H9 (cell line): ENCODE results near the gene CYP27A1. TPM values are rescaled to one million over a fixed set of nuclear protein-coding genes. Genes with fewer than 3 reads are reported as not detected.

ENCODE experiments used
- DNase-seq: peaks from one replicate; pipeline ENCODE4 v3.0.0-alpha.2; 2017
- H2AFZ ChIP-seq: one replicate; pipeline ENCODE4 v1.6.1; 2013; ENCODE audit warnings: mild to moderate bottlenecking, low read length, control low read depth, moderate library complexity
- H2AK5ac ChIP-seq: 2 replicates; pipeline ENCODE4 v1.6.1; 2013; ENCODE audit warnings: low read length, control low read depth, mixed read lengths; ENCODE audit not compliant: insufficient read length
- H2BK120ac ChIP-seq: one replicate; pipeline ENCODE4 v1.6.1; 2013; ENCODE audit warnings: low read depth, mild to moderate bottlenecking, low read length, control low read depth, inconsistent platforms; ENCODE audit not compliant: poor library complexity, severe bottlenecking
- H2BK12ac ChIP-seq: 2 replicates; pipeline ENCODE4 v1.6.1; 2013; ENCODE audit warnings: low read length, control low read depth, mixed read lengths, low read depth; ENCODE audit not compliant: insufficient read length
- H2BK15ac ChIP-seq: 2 replicates; pipeline ENCODE4 v1.6.1; 2013; ENCODE audit warnings: low read depth, low read length, control low read depth
- H2BK20ac ChIP-seq: one replicate; pipeline ENCODE4 v1.6.1; 2013; ENCODE audit warnings: low read depth, mild to moderate bottlenecking, low read length, control low read depth, inconsistent platforms; ENCODE audit not compliant: poor library complexity, severe bottlenecking
- H2BK5ac ChIP-seq: 2 replicates; pipeline ENCODE4 v1.6.1; 2013; ENCODE audit warnings: low read length, control low read depth, mixed read lengths; ENCODE audit not compliant: insufficient read length
- H3K14ac ChIP-seq: 2 replicates; pipeline ENCODE4 v1.6.1; 2013; ENCODE audit warnings: low read length, control low read depth; ENCODE audit not compliant: insufficient read depth
- H3K18ac ChIP-seq: 2 replicates; pipeline ENCODE4 v1.6.1; 2013; ENCODE audit warnings: low read depth, mild to moderate bottlenecking, mixed read lengths, low read length, control low read depth; ENCODE audit not compliant: insufficient read length
- H3K23ac ChIP-seq: 2 replicates; pipeline ENCODE4 v1.6.1; 2013; ENCODE audit warnings: low read length, control low read depth, mixed read lengths, low read depth; ENCODE audit not compliant: insufficient read length
- H3K23me2 ChIP-seq: 2 replicates; pipeline ENCODE4 v1.6.1; 2013; ENCODE audit warnings: low read depth, mild to moderate bottlenecking, mixed read lengths, low read length, control low read depth; ENCODE audit not compliant: insufficient read length, poor library complexity, severe bottlenecking
- H3K27ac ChIP-seq: 2 replicates; pipeline ENCODE4 v1.5.1; 2013; ENCODE audit warnings: low read length, control low read depth, mixed read lengths, low read depth; ENCODE audit not compliant: insufficient read length
- H3K27me3 ChIP-seq: 2 replicates; pipeline ENCODE4 v1.6.1; 2013; ENCODE audit warnings: low read length, control low read depth, inconsistent platforms; ENCODE audit not compliant: insufficient read depth
- H3K4ac ChIP-seq: 2 replicates; pipeline ENCODE4 v1.6.1; 2013; ENCODE audit warnings: low read depth, mild to moderate bottlenecking, control low read depth, inconsistent platforms, low read length, moderate library complexity
- H3K4me1 ChIP-seq: 2 replicates; pipeline ENCODE4 v1.6.1; 2013; ENCODE audit warnings: low read length, control low read depth, inconsistent platforms; ENCODE audit not compliant: insufficient read depth
- H3K4me2 ChIP-seq: 2 replicates; pipeline ENCODE4 v1.6.1; 2013; ENCODE audit warnings: low read length, control low read depth, mixed read lengths; ENCODE audit not compliant: insufficient read length, insufficient read depth
- H3K56ac ChIP-seq: 2 replicates; pipeline ENCODE4 v1.6.1; 2013; ENCODE audit warnings: low read depth, mild to moderate bottlenecking, mixed read lengths, low read length, control low read depth; ENCODE audit not compliant: insufficient read length
- H3K79me1 ChIP-seq: 2 replicates; pipeline ENCODE4 v1.6.1; 2013; ENCODE audit warnings: low read depth, mild to moderate bottlenecking, moderate library complexity, low read length, control low read depth, inconsistent platforms; ENCODE audit not compliant: insufficient read depth, poor library complexity, severe bottlenecking
- H3K79me2 ChIP-seq: 2 replicates; pipeline ENCODE4 v1.6.1; 2013; ENCODE audit warnings: low read length, control low read depth, inconsistent platforms; ENCODE audit not compliant: insufficient read depth
- H3K9ac ChIP-seq: 2 replicates; pipeline ENCODE4 v1.6.1; 2013; ENCODE audit warnings: low read length, control low read depth, mixed read lengths; ENCODE audit not compliant: insufficient read length; ENCODE audit errors: extremely low read depth
- H3K9me3 ChIP-seq: one replicate; pipeline ENCODE4 v1.6.1; 2013; ENCODE audit warnings: low read depth, low read length, inconsistent platforms; ENCODE audit not compliant: control insufficient read depth
- H3T11ph ChIP-seq: one replicate; pipeline ENCODE4 v1.6.1; 2013; ENCODE audit warnings: mild to moderate bottlenecking, low read length, control low read depth, inconsistent platforms
- H4K20me1 ChIP-seq: one replicate; pipeline ENCODE4 v1.6.1; 2013; ENCODE audit not compliant: control insufficient read depth, insufficient read length, insufficient read depth
- H4K5ac ChIP-seq: 2 replicates; pipeline ENCODE4 v1.6.1; 2013; ENCODE audit warnings: low read depth, mild to moderate bottlenecking, mixed read lengths, low read length, control low read depth; ENCODE audit not compliant: insufficient read length
- H4K8ac ChIP-seq: replicated peaks from 2 replicates; pipeline ENCODE4 v1.6.1; 2013; ENCODE audit warnings: low read length, control low read depth, mixed read lengths, low read depth; ENCODE audit not compliant: insufficient read length
- H4K91ac ChIP-seq: 2 replicates; pipeline ENCODE4 v1.6.1; 2013; ENCODE audit warnings: low read depth, mild to moderate bottlenecking, moderate library complexity, mixed read lengths, low read length, control low read depth; ENCODE audit not compliant: insufficient read length
- H3K27ac Mint-ChIP-seq, 3 experiments: 2 replicates in 2 of 3; 3 replicates in 1 of 3; pipeline ENCODE4 v1.8.0; 2020 to 2021; ENCODE audit warnings: mixed read lengths in 3 of 3, mild to moderate bottlenecking in 1 of 3, moderate library complexity in 1 of 3
- H3K27me3 Mint-ChIP-seq: 2 replicates; pipeline ENCODE4 v1.8.0; 2021; ENCODE audit warnings: low read depth, mild to moderate bottlenecking, moderate library complexity, mixed read lengths
- H3K36me3 Mint-ChIP-seq, 3 experiments: 2 replicates in 2 of 3; 3 replicates in 1 of 3; pipeline ENCODE4 v1.8.0; 2020 to 2021; ENCODE audit warnings: low read depth in 3 of 3, mixed read lengths in 3 of 3; ENCODE audit not compliant: insufficient read depth in 1 of 3
- H3K4me1 Mint-ChIP-seq, 2 experiments: 2 replicates each; pipeline ENCODE4 v1.8.0; 2020; ENCODE audit warnings: mixed read lengths in 2 of 2
- H3K4me3 Mint-ChIP-seq, 2 experiments: 2 replicates in 1 of 2; 3 replicates in 1 of 2; pipeline ENCODE4 v1.8.0; 2020 to 2021; ENCODE audit warnings: mild to moderate bottlenecking in 2 of 2, mixed read lengths in 2 of 2, moderate library complexity in 1 of 2
- H3K9me3 Mint-ChIP-seq, 2 experiments: 2 replicates in 1 of 2; 3 replicates in 1 of 2; pipeline ENCODE4 v1.8.0; 2020; ENCODE audit warnings: mild to moderate bottlenecking in 2 of 2, mixed read lengths in 2 of 2, moderate library complexity in 1 of 2
- WGBS: extraction: QIAGEN DNeasy Blood & Tissue Kit; methylation state at CpG from one replicate; pipeline ENCODE4 v1.1.7; 2013; ENCODE audit warnings: missing lambda C conversion rate, low lambda C conversion rate, mixed read lengths; ENCODE audit not compliant: insufficient read length; ENCODE audit errors: extremely low coverage; 5-methylcytosine and 5-hydroxymethylcytosine counted together
- total RNA-seq: library from RNA; stranded (reverse); gene quantifications from 2 replicates; pipeline ENCODE4 v1.2.1, GENCODE V29; 2021
- TF ChIP-seq, protein P1 (sequence below): fragments of 200-600 bp; sonication (generic); conservative IDR thresholded peaks from 3 replicates; pipeline ENCODE4 v1.8.0; 2021; ENCODE audit warnings: antibody characterized with exemption, mild to moderate bottlenecking

The CYP27A1 gene
- total RNA-seq, 1 experiment from 2014 or later: 3.1 TPM

DNA sequence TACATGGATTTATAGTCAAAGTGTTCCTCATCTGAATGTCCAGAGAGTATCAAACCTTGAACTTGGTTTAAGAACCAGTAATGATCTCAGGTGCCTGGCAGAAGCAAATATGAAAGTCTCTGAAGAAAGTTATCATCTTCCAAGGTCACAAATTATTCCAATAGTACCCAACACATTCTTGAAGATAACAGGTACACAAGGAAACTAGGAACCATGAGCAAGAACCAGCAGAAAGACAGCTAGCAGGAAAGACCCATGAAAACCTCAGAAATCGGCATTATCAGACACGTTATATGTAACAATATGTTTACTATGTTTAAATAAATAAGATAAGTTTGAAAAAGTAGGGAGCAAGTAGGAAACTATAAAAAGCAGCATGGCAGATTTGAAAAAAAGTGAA lies 55.5 kb downstream of the CYP27A1 start:
- no peak overlapping the region for H3K23ac ChIP-seq
- no peak overlapping the region for H2BK15ac ChIP-seq
- H4K20me1 ChIP-seq: no peaks in the 10 kb centered on the region
- H3K27ac ChIP-seq: no peak overlapping the region
- H3K4ac ChIP-seq: no peak overlapping the region
- H3K9ac ChIP-seq: no peak overlapping the region
- H2AK5ac ChIP-seq: no peak overlapping the region
- no peak overlapping the region for H2AFZ ChIP-seq
- H3K18ac ChIP-seq: no peak overlapping the region
- Mint-ChIP-seq H3K27ac (no peak overlapping the region), H3K4me3 (no peak overlapping the region), H3K9me3 (no peaks in the 10 kb centered on the region; a peak in 3 of 5 replicates), H3K36me3 (no peaks in the 10 kb centered on the region), H3K4me1 (peaks cover 3 to 5% of the 10 kb centered on the region in 2 experiments; a peak in 1 of 4 replicates), H3K27me3 (peaks cover 24% of the 10 kb centered on the region)
- H3K4me1 ChIP-seq: no peaks in the 10 kb centered on the region
- no peaks in the 10 kb centered on the region for H3K23me2 ChIP-seq
- H3K56ac ChIP-seq: no peak overlapping the region
- no peaks in the 10 kb centered on the region for H3K79me2 ChIP-seq
- no peaks in the 10 kb centered on the region for H3K27me3 ChIP-seq
- WGBS: no CpG with 5 or more reads among the region's 2 CpGs
- TF ChIP-seq, protein P1, sequence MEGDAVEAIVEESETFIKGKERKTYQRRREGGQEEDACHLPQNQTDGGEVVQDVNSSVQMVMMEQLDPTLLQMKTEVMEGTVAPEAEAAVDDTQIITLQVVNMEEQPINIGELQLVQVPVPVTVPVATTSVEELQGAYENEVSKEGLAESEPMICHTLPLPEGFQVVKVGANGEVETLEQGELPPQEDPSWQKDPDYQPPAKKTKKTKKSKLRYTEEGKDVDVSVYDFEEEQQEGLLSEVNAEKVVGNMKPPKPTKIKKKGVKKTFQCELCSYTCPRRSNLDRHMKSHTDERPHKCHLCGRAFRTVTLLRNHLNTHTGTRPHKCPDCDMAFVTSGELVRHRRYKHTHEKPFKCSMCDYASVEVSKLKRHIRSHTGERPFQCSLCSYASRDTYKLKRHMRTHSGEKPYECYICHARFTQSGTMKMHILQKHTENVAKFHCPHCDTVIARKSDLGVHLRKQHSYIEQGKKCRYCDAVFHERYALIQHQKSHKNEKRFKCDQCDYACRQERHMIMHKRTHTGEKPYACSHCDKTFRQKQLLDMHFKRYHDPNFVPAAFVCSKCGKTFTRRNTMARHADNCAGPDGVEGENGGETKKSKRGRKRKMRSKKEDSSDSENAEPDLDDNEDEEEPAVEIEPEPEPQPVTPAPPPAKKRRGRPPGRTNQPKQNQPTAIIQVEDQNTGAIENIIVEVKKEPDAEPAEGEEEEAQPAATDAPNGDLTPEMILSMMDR: no peak
- no peaks in the 10 kb centered on the region for H3K79me1 ChIP-seq
- no peak overlapping the region for H3K4me2 ChIP-seq
- H4K8ac ChIP-seq: no peak overlapping the region
- H3T11ph ChIP-seq: no peak overlapping the region
- no peak overlapping the region for H2BK120ac ChIP-seq
- H4K5ac ChIP-seq: no peak overlapping the region
- H4K91ac ChIP-seq: no peak overlapping the region
- no peaks in the 10 kb centered on the region for H3K9me3 ChIP-seq
- H2BK20ac ChIP-seq: no peak overlapping the region
- no peak overlapping the region for H2BK5ac ChIP-seq
- H3K14ac ChIP-seq: no peak overlapping the region
- H2BK12ac ChIP-seq: no peak overlapping the region
- no peak for DNase-seq
